ENCODE data around the gene TBL1XR1. TPM values are rescaled to one million over a fixed set of nuclear protein-coding genes. Genes with fewer than 3 reads are reported as not detected.

Gene TBL1XR1
- total RNA-seq, 4 donors from 2014 or later, result 51.6 to 91.1 (median 66.0) TPM

DNA sequence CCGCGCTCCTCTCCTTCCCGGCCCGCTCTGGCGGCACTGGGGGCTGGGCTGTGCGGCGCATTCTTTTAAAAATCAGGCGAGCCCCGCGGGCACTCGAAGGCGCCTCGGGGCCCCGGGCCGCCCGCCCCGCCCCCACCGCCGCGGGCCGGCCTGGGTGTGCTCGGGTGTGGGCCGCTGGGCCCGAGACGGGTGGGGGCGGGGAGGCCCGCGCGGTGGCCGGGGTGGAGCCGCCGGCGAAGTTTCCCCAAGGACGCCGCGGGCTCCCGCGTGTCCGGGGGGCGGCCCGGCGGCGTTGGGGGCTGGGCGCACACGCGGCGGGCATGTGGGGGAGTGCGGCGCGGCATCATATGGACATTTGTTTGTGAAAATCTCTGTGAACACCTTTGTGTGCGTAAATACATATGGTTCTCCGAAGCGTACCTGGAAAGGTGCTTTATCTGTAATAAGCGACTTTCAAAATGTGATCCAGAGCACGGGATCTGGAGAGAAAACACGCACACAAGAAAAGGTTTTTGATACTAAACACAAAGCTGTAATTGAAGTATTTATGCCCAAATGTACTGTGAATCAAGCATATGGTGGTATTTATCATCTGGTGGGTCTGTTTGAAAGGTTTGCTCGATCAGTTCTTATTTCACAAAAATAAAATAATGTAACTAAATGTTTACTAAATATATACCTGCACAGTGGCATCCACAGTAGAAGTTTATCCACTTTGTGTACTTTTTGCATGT, 612 bp upstream of the TBL1XR1 start:
- intact Hi-C loops (cut with DNase I; ENCODE audit: low total_unique reads), result loop anchor here (1.0 to 10.0 kb wide), 2 partner anchors 143 to 161 kb away; no protein-coding TSS in a partner anchor

DNA sequence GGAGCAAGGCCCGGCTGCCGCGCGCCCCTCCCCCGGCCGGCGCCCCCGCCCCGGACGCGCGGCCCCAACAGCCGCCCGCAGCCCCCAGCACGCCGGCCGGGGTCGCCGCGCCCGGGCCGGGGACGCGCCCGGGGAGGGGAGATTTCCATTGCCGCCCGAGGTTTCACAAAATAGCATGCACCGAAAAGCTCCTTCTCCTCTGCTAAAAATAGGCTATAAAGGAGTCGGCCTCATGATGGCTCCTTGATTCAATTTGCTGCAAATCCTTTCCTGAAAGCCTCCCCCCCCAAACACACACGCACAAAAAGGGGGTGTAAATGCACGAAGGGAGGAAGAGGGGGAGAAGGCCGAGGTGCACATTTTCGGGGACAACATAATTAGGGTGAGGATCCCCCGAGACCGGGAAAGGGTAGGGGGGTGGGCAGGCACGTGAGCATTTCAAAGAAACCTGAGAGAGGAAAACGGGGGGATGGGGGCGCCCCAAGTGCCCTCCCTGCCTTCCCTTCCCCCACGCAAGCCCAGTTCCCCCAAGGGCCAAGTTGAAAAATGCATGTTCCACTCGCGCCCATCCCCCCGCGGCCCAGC, 734 bp downstream of the TBL1XR1 start:
- TF ChIP-seq POLR2A (IDR thresholded peaks at IDR 0.05), result no peak
- TF ChIP-seq, protein P1, sequence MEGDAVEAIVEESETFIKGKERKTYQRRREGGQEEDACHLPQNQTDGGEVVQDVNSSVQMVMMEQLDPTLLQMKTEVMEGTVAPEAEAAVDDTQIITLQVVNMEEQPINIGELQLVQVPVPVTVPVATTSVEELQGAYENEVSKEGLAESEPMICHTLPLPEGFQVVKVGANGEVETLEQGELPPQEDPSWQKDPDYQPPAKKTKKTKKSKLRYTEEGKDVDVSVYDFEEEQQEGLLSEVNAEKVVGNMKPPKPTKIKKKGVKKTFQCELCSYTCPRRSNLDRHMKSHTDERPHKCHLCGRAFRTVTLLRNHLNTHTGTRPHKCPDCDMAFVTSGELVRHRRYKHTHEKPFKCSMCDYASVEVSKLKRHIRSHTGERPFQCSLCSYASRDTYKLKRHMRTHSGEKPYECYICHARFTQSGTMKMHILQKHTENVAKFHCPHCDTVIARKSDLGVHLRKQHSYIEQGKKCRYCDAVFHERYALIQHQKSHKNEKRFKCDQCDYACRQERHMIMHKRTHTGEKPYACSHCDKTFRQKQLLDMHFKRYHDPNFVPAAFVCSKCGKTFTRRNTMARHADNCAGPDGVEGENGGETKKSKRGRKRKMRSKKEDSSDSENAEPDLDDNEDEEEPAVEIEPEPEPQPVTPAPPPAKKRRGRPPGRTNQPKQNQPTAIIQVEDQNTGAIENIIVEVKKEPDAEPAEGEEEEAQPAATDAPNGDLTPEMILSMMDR (IDR thresholded peaks at IDR 0.05), result no peak
- 1% methylated on average over 42 to 43 of the region's 43 CpGs for WGBS, 2 donors
- peak in 1 of 2 donors; percentile 89 for DNase-seq (ENCODE audit: low spot score in 2 of 2)
- intact Hi-C loops (cut with DNase I; ENCODE audit: low total_unique reads), result loop anchor here (1.0 to 10.0 kb wide), 2 partner anchors 142 to 163 kb away; no protein-coding TSS in a partner anchor
- H3K4me3 ChIP-seq (ENCODE audit: low read depth, poor library complexity, severe bottlenecking), result peak overlapping the region; percentile 85

More for the DNA sequence above, 612 bp upstream of the TBL1XR1 start:
- no peak for TF ChIP-seq POLR2A (IDR thresholded peaks at IDR 0.05)
- TF ChIP-seq, protein P1 (IDR thresholded peaks at IDR 0.05), result no peak
- H3K4me3 ChIP-seq (ENCODE audit: low read depth, poor library complexity, severe bottlenecking), result peak overlapping the region; percentile 36
- peak in 1 of 2 donors; percentile 86 for DNase-seq (ENCODE audit: low spot score in 2 of 2)
- WGBS, 2 donors, result 2% methylated on average over 24 to 30 of the region's 57 CpGs

DNA sequence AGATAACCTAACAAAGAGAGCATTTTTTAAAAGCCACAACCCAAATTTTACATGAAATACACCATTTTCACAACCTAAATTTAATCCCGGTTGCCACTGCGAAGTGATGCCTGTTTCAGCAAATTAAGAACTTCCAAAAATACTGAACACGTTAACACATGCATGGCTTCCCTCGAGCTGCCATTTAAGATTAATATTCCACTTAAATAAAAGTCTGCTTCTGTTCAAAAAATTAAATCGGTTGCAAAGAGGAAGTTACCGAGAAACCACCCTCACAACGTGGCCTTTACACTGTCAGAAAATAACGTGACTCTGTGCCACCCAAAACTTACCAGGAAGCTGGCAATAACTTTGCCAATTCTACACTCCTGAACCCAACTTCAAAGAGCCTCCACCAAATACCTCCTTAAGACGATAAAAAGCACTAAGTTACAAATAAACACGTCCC, 1.2 kb downstream of the TBL1XR1 start:
- TF ChIP-seq POLR2A (IDR thresholded peaks at IDR 0.05), result no peak
- TF ChIP-seq, protein P1 (IDR thresholded peaks at IDR 0.05), result no peak
- 1% methylated on average over 10 of the region's 10 CpGs for WGBS, 2 donors
- intact Hi-C loops (cut with DNase I; ENCODE audit: low total_unique reads), result loop anchor here (10.0 kb wide), 1 partner anchor 141 kb away; no protein-coding TSS in a partner anchor
- DNase-seq (ENCODE audit: low spot score in 2 of 2), result no peak
- peak overlapping the region; percentile 85 for H3K4me3 ChIP-seq (ENCODE audit: low read depth, poor library complexity, severe bottlenecking)

DNA sequence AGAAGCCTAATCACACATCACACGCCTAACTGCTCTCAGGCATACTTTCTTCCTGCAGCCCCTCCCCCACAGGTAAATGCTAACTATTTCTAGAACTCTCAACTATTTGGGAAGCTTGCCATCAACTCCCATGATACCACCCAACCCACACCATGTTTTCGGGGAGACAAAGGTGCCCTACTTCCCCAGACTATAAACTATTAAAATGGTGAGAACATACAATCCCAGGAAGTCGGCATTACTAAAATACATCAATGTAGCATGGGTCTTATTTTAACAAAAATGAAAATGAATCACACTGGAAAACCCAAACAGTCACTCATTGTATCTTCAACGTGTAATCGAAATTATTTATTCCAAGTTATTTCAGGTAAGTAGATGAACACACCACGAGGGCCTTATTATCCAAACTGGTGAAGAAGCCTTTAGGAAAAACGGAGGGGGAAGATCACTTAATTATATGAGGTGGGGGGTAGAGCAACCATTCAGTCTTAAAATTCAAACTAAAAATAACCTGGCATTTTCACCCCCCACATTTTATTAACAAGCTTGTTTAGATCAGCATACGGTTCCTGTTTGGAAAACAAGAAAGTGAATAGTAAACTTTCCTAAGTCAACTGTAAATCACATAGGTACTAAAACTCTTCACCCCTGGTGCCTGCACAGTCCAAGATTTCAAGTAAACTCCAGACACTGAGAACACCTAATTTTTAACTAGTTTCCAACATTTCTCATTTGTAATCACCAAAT, 1.9 kb downstream of the TBL1XR1 start:
- intact Hi-C loops (cut with DNase I; ENCODE audit: low total_unique reads), result loop anchor here (10.0 kb wide), 1 partner anchor 141 kb away; no protein-coding TSS in a partner anchor
- WGBS, 2 donors, result 6% methylated on average over 8 of the region's 8 CpGs
- no peak for DNase-seq (ENCODE audit: low spot score in 2 of 2)
- peak overlapping the region; percentile 85 for H3K4me3 ChIP-seq (ENCODE audit: low read depth, poor library complexity, severe bottlenecking)
- TF ChIP-seq POLR2A (IDR thresholded peaks at IDR 0.05), result no peak
- TF ChIP-seq, protein P1 (IDR thresholded peaks at IDR 0.05), result no peak

DNA sequence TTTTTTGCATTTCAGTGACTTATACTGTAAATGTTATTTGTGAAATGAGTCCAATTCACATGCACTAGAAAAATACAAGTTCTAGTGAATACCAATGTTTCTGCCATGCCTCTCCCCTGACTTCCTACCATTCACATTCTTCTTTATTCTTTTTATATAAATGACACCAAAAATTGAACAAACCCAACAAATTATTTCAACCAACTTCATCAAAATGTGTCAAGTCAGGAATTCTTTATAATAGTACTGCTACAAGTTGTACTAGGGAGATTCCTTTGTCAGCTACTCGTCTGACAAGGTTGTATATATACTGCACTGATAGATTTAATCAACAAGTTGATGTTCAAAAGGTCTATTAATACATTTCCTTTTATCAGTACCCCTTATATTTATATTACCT, 3.0 kb downstream of the TBL1XR1 start:
- TF ChIP-seq POLR2A (IDR thresholded peaks at IDR 0.05), result no peak
- TF ChIP-seq, protein P1 (IDR thresholded peaks at IDR 0.05), result no peak
- no peak overlapping the region for H3K4me3 ChIP-seq (ENCODE audit: low read depth, poor library complexity, severe bottlenecking)
- no peak for DNase-seq (ENCODE audit: low spot score in 2 of 2)
- intact Hi-C loops (cut with DNase I; ENCODE audit: low total_unique reads), result loop anchor here (10.0 kb wide), 1 partner anchor 139 kb away; no protein-coding TSS in a partner anchor
- 26 to 31% methylated on average over 1 of the region's 1 CpG for WGBS, 2 donors
